GM18526 (cell line): ENCODE measurements around the gene NLRP13.

Experiments
- POLR2A ChIP-seq: IDR thresholded peaks from 3 replicates; pipeline ENCODE4 v1.6.1; 2011; ENCODE audit not compliant: insufficient read length; ENCODE audit errors: extremely low read depth

The NLRP13 gene

GRCh38 chr19:55931936-55932386, at the start of gene NLRP13:
Gene NLRP13 (minus strand): TSS chr19:55932336. CDS start chr19:55932311, 25 bp downstream.
- no peak for TF ChIP-seq POLR2A

DNA sequence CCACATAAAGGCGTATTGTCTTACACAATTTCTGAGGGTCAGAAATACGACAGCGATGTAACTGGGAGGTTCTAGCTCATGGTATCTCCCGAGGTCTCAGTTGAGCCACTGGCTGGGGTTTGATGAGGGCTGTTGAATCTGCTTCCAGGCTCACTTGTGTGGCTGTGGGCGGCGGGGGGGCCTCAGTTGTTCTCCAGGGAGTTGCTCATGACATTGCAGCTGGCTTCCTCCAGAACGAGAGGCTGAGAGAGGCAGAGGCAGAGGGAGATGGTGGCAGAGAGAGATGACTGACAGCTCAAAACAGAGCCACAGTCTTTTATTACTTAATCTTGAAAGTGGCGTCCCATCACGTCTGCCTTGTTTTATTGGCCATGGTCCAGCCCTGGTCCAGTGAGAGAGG, 48.3 kb upstream of the NLRP13 start:
- TF ChIP-seq POLR2A: no peak

- TF ChIP-seq POLR2A: no peak
Measured at GRCh38 chr19:55973982-55974381, 41.8 kb upstream of the NLRP13 start.

- TF ChIP-seq POLR2A: no peak
Measured at GRCh38 chr19:55962186-55962585, 30.1 kb upstream of the NLRP13 start.

- TF ChIP-seq POLR2A: no peak
Measured at GRCh38 chr19:55959996-55960675, 28.0 kb upstream of the NLRP13 start.

DNA sequence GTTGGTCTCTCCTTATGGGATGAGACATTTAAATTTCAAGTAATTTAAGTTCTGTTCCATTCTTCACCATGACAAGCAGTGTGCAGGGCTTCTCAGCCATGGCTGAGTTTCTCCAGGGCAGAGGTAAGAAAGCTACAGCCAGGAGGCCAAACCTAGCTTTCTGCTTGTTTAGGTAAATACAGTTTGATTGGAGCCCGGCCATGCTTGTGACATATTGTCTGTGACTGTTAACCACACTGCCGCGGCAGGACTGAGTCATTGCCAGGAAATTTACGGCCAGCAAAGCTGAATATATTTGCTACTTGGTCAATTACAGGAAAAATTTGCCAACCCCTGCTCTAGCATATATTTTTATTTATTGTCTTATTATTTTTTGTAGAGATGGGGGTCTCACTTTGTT, 26.2 kb upstream of the NLRP13 start:
- no peak for TF ChIP-seq POLR2A

DNA sequence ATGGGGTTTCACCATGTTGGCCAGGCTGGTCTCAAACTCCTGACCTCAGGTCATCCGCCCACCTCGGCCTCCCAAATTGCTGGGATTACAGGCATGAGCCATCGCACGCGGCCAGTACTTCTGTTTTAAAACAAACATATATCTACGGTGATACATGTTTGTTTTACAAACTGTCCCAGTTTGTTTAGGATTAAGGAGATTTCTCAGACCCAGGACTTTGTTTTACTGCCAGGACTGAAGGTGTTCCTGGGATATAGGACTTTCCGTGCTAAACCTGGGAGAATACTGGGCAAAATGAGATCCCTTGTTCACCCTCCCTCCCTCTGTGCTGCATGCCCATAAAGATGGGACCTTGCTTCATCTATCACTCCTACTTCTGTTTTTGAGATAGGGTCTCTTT, 24.3 kb upstream of the NLRP13 start:
- TF ChIP-seq POLR2A: no peak

GRCh38 chr19:55947532-55947931, 15.4 kb upstream of the NLRP13 start, which contains the start of gene NLRP8:
Gene NLRP8 (plus strand): TSS chr19:55947832.
- no peak for TF ChIP-seq POLR2A

GRCh38 chr19:55940306-55940705, 8.2 kb upstream of the NLRP13 start:
- no peak for TF ChIP-seq POLR2A

- TF ChIP-seq POLR2A: no peak
Measured at GRCh38 chr19:55939206-55939605, 7.1 kb upstream of the NLRP13 start.

DNA sequence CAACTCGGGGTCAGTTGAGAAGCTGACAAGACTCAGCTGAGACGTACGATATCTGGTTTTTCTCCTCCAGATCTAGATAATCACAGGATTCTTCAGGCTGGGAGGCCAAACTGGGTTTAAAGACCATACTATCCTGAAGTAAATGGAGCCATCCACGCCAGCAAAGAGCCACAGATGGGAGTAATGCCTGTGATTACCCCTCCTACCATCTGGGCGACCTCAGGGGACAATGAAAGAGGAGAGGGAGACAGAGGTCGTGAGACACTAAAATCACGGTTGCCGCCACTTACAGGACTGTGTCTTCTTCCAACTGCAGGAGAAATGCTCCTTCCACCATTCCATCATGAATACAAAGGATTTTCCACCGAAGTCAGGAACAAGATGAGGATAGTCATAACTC, 3.1 kb upstream of the NLRP13 start:
- TF ChIP-seq POLR2A: no peak

DNA sequence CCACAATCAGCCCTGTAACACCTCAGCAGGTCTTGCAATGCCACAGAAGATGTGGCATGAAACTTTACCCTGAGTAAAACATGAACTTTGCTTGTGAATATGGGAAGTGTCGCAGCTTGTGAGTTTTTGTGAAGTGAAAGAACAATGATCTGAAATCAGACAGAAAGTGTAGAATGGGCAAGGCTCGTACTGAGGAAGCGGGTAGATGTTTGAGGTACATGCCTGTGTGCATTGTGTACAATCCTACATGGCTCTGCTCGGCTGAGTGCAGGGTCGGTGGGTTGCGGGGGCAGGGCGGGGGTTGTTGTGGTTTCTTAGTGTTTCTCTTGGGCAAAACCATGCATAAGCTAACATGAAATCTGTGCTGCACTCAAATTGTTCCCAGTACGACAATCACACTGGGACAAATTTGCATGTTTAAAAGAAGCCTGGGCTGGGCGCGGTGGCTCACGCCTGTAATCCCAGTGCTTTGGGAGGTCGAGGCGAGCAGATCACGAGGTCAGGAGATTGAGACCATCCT, 1.1 kb downstream of the NLRP13 start:
- TF ChIP-seq POLR2A: no peak

GRCh38 chr19:55927991-55928390, 4.1 kb downstream of the NLRP13 start:
- TF ChIP-seq POLR2A: no peak

GRCh38 chr19:55923556-55923955, 8.6 kb downstream of the NLRP13 start:
- TF ChIP-seq POLR2A: no peak

GRCh38 chr19:55913643-55914268, 18.4 kb downstream of the NLRP13 start:
- no peak for TF ChIP-seq POLR2A

GRCh38 chr19:55912916-55913315, 19.2 kb downstream of the NLRP13 start:
- TF ChIP-seq POLR2A: no peak
